ENCODE data around the gene AP3S2. TPM values are rescaled to one million over a fixed set of nuclear protein-coding genes. Genes with fewer than 3 reads are reported as not detected.

AP3S2 gene
- total RNA-seq, 1 experiment from 2014 or later = 23.3 TPM

GRCh38 chr15:89818287-89818686 lies 75.5 kb downstream of the AP3S2 start:
- no peak overlapping the region for H2AFZ ChIP-seq (ENCODE audit: low read depth, low read length, poor library complexity, severe bottlenecking)
- RAD21 ChIA-PET (ENCODE audit: low non-redundant PET in 1 of 2, low total read pairs in 2 of 2, uncharacterized antibody in 2 of 2, unreplicated experiment in 2 of 2) = no interaction called here
- peaks cover 0 to 3% of the 10 kb centered on the region in 2 experiments; a peak in 1 of 4 replicates for H3K9me3 ChIP-seq (ENCODE audit: control insufficient read depth in 1 of 2, insufficient read depth in 1 of 2, low read depth in 1 of 2, low read length in 2 of 2)
- POLR2A ChIA-PET = no interaction called here
- no peak overlapping the region for H3K9ac ChIP-seq (ENCODE audit: low read length)
- ATAC-seq = no peak
- no peaks in the 10 kb centered on the region for H3K79me2 ChIP-seq (ENCODE audit: insufficient read depth, low read length)
- no peaks in the 10 kb centered on the region for H3K36me3 ChIP-seq (ENCODE audit: control insufficient read depth in 1 of 2, insufficient read depth in 2 of 2, low read length in 2 of 2)
- TF ChIP-seq REST (IDR thresholded peaks at IDR 0.05; ENCODE audit: low read depth) = no peak
- TF ChIP-seq TCF7L2 (IDR thresholded peaks at IDR 0.05; ENCODE audit: borderline replicate concordance, extremely low read depth, insufficient read depth, insufficient read length) = no peak
- TF ChIP-seq EGR1 (IDR thresholded peaks at IDR 0.05; ENCODE audit: low read depth) = no peak
- TF ChIP-seq POLR2AphosphoS5 (IDR thresholded peaks at IDR 0.05; ENCODE audit: low read depth, low read length) = no peak
- no peak for TF ChIP-seq FOSL1 (IDR thresholded peaks at IDR 0.05; ENCODE audit: low read depth)
- TF ChIP-seq SIN3A (IDR thresholded peaks at IDR 0.05; ENCODE audit: low read depth) = no peak
- TF ChIP-seq CEBPB (IDR thresholded peaks at IDR 0.05; ENCODE audit: low read depth) = no peak
- TF ChIP-seq MAX (IDR thresholded peaks at IDR 0.05) = no peak
- no peak for TF ChIP-seq CBX3 (IDR thresholded peaks at IDR 0.05; ENCODE audit: low read depth)
- TF ChIP-seq ELF1 (IDR thresholded peaks at IDR 0.05; ENCODE audit: borderline replicate concordance, low read depth) = no peak
- no peak for TF ChIP-seq ZBTB33 (IDR thresholded peaks at IDR 0.05; ENCODE audit: extremely low read depth, insufficient replicate concordance, low read length)
- no peak for TF ChIP-seq EZH2 (IDR thresholded peaks at IDR 0.05)
- TF ChIP-seq RAD21 (IDR thresholded peaks at IDR 0.05; ENCODE audit: low read depth) = no peak
- intact Hi-C loops (cut with micrococcal nuclease) = no loop called here
- H3K27ac ChIP-seq (ENCODE audit: low read depth, low read length) = no peak overlapping the region
- H3K4me3 ChIP-seq (replicated peaks in 1 of 2; ENCODE audit: low read depth in 1 of 2, low read length in 2 of 2) = no peak overlapping the region
- no peak overlapping the region for H3K4me2 ChIP-seq (ENCODE audit: low read length)
- H4K20me1 ChIP-seq (ENCODE audit: insufficient read depth) = no peaks in the 10 kb centered on the region
- CTCF ChIA-PET = no interaction called here
- peaks cover under 1 to 27% of the 10 kb centered on the region in 2 experiments; a peak in 3 of 4 replicates for H3K4me1 ChIP-seq (ENCODE audit: control insufficient read depth in 1 of 2, insufficient read depth in 2 of 2, low read length in 2 of 2)
- no peaks in the 10 kb centered on the region for H3K9me2 ChIP-seq (ENCODE audit: insufficient read depth)
- DNase-seq (ENCODE audit: low read depth, low spot score) = no peak
- BruUV-seq (replicated peaks) = no TSS peak
- no peaks in the 10 kb centered on the region for H3K27me3 ChIP-seq (ENCODE audit: insufficient read depth, low read length)
